HG03139 (cell line): ENCODE measurements around the gene LLGL2.

Experiments
- ATAC-seq: cut with Tn5 transposase; IDR thresholded peaks from one replicate; pipeline ENCODE4 v1.9.1; 2021; ENCODE audit not compliant: unreplicated experiment

The LLGL2 gene

GRCh38 chr17:75548813-75549212 is 23.3 kb downstream of the LLGL2 start:
- no peak for ATAC-seq

GRCh38 chr17:75549246-75550138 is 24.0 kb downstream of the LLGL2 start:
- ATAC-seq = no peak

GRCh38 chr17:75550139-75550465 is 24.6 kb downstream of the LLGL2 start:
- ATAC-seq = no peak

GRCh38 chr17:75551266-75551665 is 25.8 kb downstream of the LLGL2 start:
- no peak for ATAC-seq

GRCh38 chr17:75552425-75553294 is 27.2 kb downstream of the LLGL2 start:
- no peak for ATAC-seq

- ATAC-seq = no peak
Observed at GRCh38 chr17:75553295-75554110, 28.0 kb downstream of the LLGL2 start.

GRCh38 chr17:75555679-75556153 is 30.2 kb downstream of the LLGL2 start:
- ATAC-seq = no peak

- no peak for ATAC-seq
Observed at GRCh38 chr17:75557075-75557851, 31.8 kb downstream of the LLGL2 start.

GRCh38 chr17:75557852-75558665 is 32.6 kb downstream of the LLGL2 start:
- ATAC-seq = no peak

- no peak for ATAC-seq
Observed at GRCh38 chr17:75558666-75559530, 33.4 kb downstream of the LLGL2 start.

GRCh38 chr17:75559958-75560533 is 34.5 kb downstream of the LLGL2 start:
- ATAC-seq = no peak

GRCh38 chr17:75561927-75562603 is 36.6 kb downstream of the LLGL2 start:
- no peak for ATAC-seq

GRCh38 chr17:75563063-75563758 is 37.7 kb downstream of the LLGL2 start:
- ATAC-seq = no peak

GRCh38 chr17:75564195-75564594 is 38.7 kb downstream of the LLGL2 start:
- no peak for ATAC-seq

GRCh38 chr17:75565066-75565465 is 39.6 kb downstream of the LLGL2 start:
- no peak for ATAC-seq

- ATAC-seq = no peak
Observed at GRCh38 chr17:75565618-75566017, 40.1 kb downstream of the LLGL2 start.

- ATAC-seq = no peak
Observed at GRCh38 chr17:75566416-75566815, 40.9 kb downstream of the LLGL2 start.
